ENCODE results near the gene ADORA1.

The ADORA1 gene

DNA sequence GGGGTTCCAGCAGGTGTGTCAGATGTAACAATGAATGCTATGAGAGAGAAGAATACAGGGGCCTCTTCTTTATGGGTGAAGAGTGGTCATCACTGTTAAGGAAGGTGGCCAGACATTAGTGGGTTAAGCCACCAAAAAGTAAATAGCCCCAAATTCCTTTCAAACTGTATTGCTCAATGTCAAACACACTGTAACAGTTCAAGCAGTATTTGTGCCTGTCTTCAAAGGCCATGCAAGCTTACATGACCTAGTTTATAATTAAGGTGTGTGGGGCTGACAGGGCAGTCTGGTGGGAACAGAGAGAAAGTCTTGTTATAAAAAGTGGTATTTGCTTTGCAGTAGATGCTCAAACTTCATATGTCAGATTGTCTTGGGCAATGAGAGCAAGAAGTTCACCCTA lies 83.5 kb downstream of the ADORA1 start:
- no peak overlapping the region for H3K4me3 ChIP-seq (ENCODE audit: low read depth, low read length)
- no peak for DNase-seq
- no peaks in the 10 kb centered on the region for H3K36me3 ChIP-seq
- TF ChIP-seq, protein P1, sequence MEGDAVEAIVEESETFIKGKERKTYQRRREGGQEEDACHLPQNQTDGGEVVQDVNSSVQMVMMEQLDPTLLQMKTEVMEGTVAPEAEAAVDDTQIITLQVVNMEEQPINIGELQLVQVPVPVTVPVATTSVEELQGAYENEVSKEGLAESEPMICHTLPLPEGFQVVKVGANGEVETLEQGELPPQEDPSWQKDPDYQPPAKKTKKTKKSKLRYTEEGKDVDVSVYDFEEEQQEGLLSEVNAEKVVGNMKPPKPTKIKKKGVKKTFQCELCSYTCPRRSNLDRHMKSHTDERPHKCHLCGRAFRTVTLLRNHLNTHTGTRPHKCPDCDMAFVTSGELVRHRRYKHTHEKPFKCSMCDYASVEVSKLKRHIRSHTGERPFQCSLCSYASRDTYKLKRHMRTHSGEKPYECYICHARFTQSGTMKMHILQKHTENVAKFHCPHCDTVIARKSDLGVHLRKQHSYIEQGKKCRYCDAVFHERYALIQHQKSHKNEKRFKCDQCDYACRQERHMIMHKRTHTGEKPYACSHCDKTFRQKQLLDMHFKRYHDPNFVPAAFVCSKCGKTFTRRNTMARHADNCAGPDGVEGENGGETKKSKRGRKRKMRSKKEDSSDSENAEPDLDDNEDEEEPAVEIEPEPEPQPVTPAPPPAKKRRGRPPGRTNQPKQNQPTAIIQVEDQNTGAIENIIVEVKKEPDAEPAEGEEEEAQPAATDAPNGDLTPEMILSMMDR (IDR thresholded peaks at IDR 0.05; ENCODE audit: low read depth, low read length), result no peak
- no peaks in the 10 kb centered on the region for H3K27me3 ChIP-seq
- H3K4me1 ChIP-seq, result no peaks in the 10 kb centered on the region
- H3K9me3 ChIP-seq, result no peaks in the 10 kb centered on the region

DNA sequence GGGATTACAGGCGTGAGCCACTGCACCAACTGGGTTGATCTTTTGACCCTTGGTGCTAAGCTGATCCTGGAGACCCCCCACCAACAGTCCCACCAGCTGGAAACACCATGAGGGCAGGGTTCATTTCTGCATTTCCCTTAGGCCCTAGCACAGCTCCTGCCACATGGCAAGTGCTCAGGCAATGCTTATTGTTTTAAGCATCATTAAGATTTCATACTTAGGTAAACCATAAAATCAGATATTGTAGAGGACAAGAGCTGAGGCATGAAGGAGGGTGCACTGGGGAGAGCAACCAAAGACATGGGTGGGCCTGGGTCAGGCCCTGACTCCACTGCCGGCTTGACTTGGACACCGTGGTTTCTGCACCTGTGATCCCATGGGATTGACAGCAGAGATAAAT lies 84.3 kb downstream of the ADORA1 start:
- H3K4me3 ChIP-seq (ENCODE audit: low read depth, low read length), result no peak overlapping the region
- no peaks in the 10 kb centered on the region for H3K36me3 ChIP-seq
- DNase-seq, result no peak
- no peaks in the 10 kb centered on the region for H3K27me3 ChIP-seq
- TF ChIP-seq, protein P1 (IDR thresholded peaks at IDR 0.05; ENCODE audit: low read depth, low read length), result no peak
- H3K4me1 ChIP-seq, result no peaks in the 10 kb centered on the region
- H3K9me3 ChIP-seq, result no peaks in the 10 kb centered on the region

DNA sequence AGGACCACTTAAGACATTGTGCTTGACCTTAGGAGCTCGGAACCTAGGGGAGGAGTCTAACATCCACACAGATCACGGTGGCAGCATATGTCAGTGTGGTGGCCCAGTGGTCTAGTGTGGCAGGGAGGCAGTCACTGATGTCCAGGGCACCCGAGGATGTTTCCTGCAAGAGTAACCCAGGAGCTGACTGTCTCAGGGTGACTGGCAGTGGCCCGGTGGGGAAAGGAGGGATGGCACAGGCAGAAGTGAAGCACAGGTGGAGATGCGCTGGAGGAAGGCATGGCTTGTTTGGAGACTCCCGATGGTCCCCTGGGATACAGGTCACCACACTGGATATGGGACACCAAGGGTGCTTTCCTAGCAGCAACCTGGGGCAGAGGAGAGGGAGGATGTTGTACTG lies 85.6 kb downstream of the ADORA1 start:
- no peak for DNase-seq
- no peaks in the 10 kb centered on the region for H3K4me1 ChIP-seq
- TF ChIP-seq, protein P1 (IDR thresholded peaks at IDR 0.05; ENCODE audit: low read depth, low read length), result no peak
- no peak overlapping the region for H3K4me3 ChIP-seq (ENCODE audit: low read depth, low read length)
- H3K27me3 ChIP-seq, result no peaks in the 10 kb centered on the region
- no peaks in the 10 kb centered on the region for H3K9me3 ChIP-seq
- no peaks in the 10 kb centered on the region for H3K36me3 ChIP-seq

DNA sequence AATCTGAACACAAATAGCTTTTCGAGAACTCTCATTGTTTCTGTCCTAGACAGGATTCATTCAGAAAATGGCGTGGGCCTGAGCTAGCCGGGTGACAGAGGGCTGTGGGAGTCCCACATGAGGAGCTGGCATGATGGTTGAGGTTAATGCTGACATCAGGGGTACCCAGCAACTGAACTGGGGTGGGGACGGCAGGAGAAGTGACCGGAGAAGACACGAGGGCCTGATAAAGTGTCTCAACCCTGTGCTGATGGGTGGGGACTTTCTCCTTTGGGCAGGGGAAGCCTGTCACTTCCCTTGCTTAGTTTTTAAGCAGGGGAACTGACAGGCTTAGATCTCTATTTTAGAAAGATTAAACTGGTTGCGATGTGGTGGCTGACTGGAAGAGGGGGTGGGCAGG lies 87.3 kb downstream of the ADORA1 start:
- TF ChIP-seq, protein P1 (IDR thresholded peaks at IDR 0.05; ENCODE audit: low read depth, low read length), result no peak

DNA sequence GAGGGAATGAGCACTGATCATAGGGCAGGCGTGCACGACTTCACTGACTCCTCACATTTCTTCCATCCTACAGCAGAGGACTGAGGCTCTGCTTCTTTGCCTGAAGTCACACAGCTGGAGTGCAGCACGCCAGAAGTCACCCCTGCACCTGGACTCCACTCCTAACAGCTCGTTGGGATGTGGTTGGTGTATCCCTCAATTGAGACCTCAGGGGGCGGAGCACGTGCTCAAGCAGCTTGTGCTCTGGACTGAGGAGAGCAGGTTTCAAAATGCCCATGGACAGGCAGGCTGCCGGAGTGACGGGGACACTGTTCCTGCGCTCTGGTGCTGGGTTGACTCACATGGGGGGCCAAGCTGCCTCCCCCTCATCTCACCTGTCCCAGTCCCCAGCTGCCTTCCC lies 88.0 kb downstream of the ADORA1 start:
- Histone ChIP-seq H3K36me3 (no peaks in the 10 kb centered on the region), H3K4me1 (no peaks in the 10 kb centered on the region), H3K9me3 (no peaks in the 10 kb centered on the region), H3K4me3 (ENCODE audit: low read depth, low read length) (no peak overlapping the region), H3K27me3 (no peaks in the 10 kb centered on the region)
- DNase-seq, result no peak
- TF ChIP-seq, protein P1 (IDR thresholded peaks at IDR 0.05; ENCODE audit: low read depth, low read length), result no peak

More for the DNA sequence above, 87.3 kb downstream of the ADORA1 start:
- Histone ChIP-seq H3K4me1 (no peaks in the 10 kb centered on the region), H3K9me3 (no peaks in the 10 kb centered on the region), H3K36me3 (no peaks in the 10 kb centered on the region), H3K27me3 (no peaks in the 10 kb centered on the region), H3K4me3 (ENCODE audit: low read depth, low read length) (no peak overlapping the region)
- no peak for DNase-seq

DNA sequence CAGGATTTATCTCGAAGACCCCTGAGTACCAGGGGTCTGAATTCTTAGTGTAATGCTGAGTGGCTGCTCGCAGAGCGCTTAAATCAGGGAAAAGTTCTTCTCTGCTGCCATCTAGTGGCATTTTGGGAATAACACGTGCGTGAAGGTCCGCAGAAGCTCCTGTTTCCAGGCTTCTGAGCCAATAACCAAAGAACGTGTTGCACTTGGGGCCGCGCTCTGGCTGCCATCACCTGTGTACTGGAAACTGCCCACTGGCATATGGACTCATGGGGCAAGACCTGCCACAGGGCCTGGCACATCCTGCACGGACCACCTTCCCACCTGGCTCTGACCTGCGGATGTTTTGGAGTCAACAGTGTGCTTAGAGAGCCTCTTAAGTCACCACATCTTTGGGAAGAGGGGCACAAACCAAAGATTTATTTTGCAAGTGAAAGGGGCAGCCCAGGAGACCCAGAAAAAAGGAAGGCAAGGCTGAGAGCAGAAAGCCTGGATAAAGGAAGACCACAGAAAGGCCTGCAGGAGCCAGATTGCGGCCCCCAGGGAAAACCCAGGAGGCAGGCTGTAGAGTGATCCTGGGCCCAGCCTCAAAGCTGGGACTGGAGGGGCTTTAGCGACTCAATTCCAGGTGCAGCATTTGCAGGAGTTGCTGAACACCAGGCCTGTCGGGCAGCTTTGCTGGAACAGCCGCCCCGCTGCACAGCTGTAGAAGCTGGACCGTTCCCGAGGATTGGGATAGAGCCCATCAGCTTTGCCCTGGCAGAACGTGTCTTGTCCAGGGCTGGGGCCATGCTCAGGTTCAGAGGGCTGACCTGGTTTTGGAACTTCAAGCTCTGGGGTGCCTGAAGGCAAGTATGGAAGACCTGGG lies 89.0 kb downstream of the ADORA1 start:
- H3K4me3 ChIP-seq (ENCODE audit: low read depth, low read length), result no peak overlapping the region
- H3K27me3 ChIP-seq, result no peaks in the 10 kb centered on the region
- DNase-seq, result peak; percentile 67
- no peaks in the 10 kb centered on the region for H3K9me3 ChIP-seq
- no peaks in the 10 kb centered on the region for H3K36me3 ChIP-seq
- H3K4me1 ChIP-seq, result no peaks in the 10 kb centered on the region
- TF ChIP-seq, protein P1 (IDR thresholded peaks at IDR 0.05; ENCODE audit: low read depth, low read length), result peak; percentile 79

Data from BE2C (cell line).